HCT116 (cell line): ENCODE data around the gene B4GALT7. TPM values are rescaled to one million over a fixed set of nuclear protein-coding genes. Genes with fewer than 3 reads are reported as not detected.

Experiments
- ATAC-seq: fragments of 200-7000 bp; cut with Tn5 transposase; 2 replicates; pipeline ENCODE4 v1.9.1; 2020; ENCODE audit warnings: mild to moderate bottlenecking, moderate library complexity
- BruUV-seq: library from RNA; stranded (reverse); fragments of 400-500 nt; replicated peaks from 2 replicates; lab custom pipeline; 2021; lab: Mats Ljungman, UMichigan
- CTCF ChIA-PET: fragments of 300-600 bp; sonication (Branson Sonifier 250); formaldehyde crosslinking; loops from one replicate; lab custom pipeline; 2021; ENCODE audit warnings: antibody characterized with exemption; lab: Charles Lee
- POLR2A ChIA-PET: fragments of 300-600, 350-600 bp; sonication (Branson Sonifier 250); formaldehyde crosslinking; loops from one replicate; lab custom pipeline; 2021; ENCODE audit warnings: antibody characterized with exemption; lab: Charles Lee
- RAD21 ChIA-PET, 2 experiments: fragments of 300-600 bp; sonication (Branson Sonifier 250); formaldehyde crosslinking; loops; one replicate each; lab custom pipeline; 2023; ENCODE audit warnings: low total read pairs in 2 of 2; ENCODE audit not compliant: uncharacterized antibody in 2 of 2, unreplicated experiment in 2 of 2, low non-redundant PET in 1 of 2; lab: Charles Lee
- DNase-seq: peaks from one replicate; pipeline ENCODE4 v3.0.0-alpha.2; 2010; ENCODE audit warnings: low read depth, low spot score
- H2AFZ ChIP-seq: fragments of 200-600 bp; shearing (Covaris generic), sonication (generic); 2 replicates; pipeline ENCODE4 v1.6.1; 2017; ENCODE audit warnings: low read depth, mixed run types, mixed read lengths, antibody characterized with exemption, low read length; ENCODE audit not compliant: poor library complexity, severe bottlenecking
- H3K27ac ChIP-seq: 2 replicates; pipeline ENCODE4 v1.5.1; 2012; ENCODE audit warnings: low read depth, low read length
- H3K27me3 ChIP-seq: fragments of 200-600 bp; sonication (generic); 2 replicates; pipeline ENCODE4 v1.6.1; 2016; ENCODE audit warnings: mixed run types, low read length, mixed read lengths; ENCODE audit not compliant: insufficient read depth
- H3K36me3 ChIP-seq, 2 experiments: fragments of 200-500 bp in 1 of 2; fragments of 200-600 bp in 1 of 2; sonication (Bioruptor generic) in 1 of 2; sonication (generic) in 1 of 2; 2 replicates each; pipeline versions ENCODE4 v1.5.1 to v1.6.1; 2014 to 2016; ENCODE audit warnings: low read length in 2 of 2, inconsistent platforms in 1 of 2, mixed read lengths in 1 of 2, mixed run types in 1 of 2; ENCODE audit not compliant: insufficient read depth in 2 of 2, control insufficient read depth in 1 of 2
- H3K4me1 ChIP-seq, 2 experiments: fragments of 200-600 bp in 1 of 2; sonication (generic) in 1 of 2; 2 replicates each; pipeline versions ENCODE4 v1.5.1 to v1.6.1; 2012 to 2017; ENCODE audit warnings: low read length in 2 of 2, inconsistent platforms in 1 of 2, mild to moderate bottlenecking in 1 of 2, mixed read lengths in 1 of 2, mixed run types in 1 of 2, moderate library complexity in 1 of 2; ENCODE audit not compliant: insufficient read depth in 2 of 2, control insufficient read depth in 1 of 2
- H3K4me2 ChIP-seq: fragments of 200-600 bp; sonication (generic); 2 replicates; pipeline ENCODE4 v1.6.1; 2017; ENCODE audit warnings: mixed run types, low read length, mixed read lengths
- H3K4me3 ChIP-seq, 2 experiments: fragments of 200-600 bp in 1 of 2; sonication (generic) in 1 of 2; replicated peaks in 1 of 2; 2 replicates each; pipeline ENCODE4 v1.5.1; 2011 to 2016; ENCODE audit warnings: low read length in 2 of 2, control low read depth in 1 of 2, low read depth in 1 of 2, mild to moderate bottlenecking in 1 of 2, mixed read lengths in 1 of 2, mixed run types in 1 of 2
- H3K79me2 ChIP-seq: fragments of 200-600 bp; sonication (generic); 2 replicates; pipeline ENCODE4 v1.6.1; 2017; ENCODE audit warnings: mild to moderate bottlenecking, mixed run types, low read length, moderate library complexity, mixed read lengths; ENCODE audit not compliant: insufficient read depth
- H3K9ac ChIP-seq: fragments of 200-600 bp; sonication (generic); 2 replicates; pipeline ENCODE4 v1.6.1; 2016; ENCODE audit warnings: low read length, mixed read lengths
- H3K9me2 ChIP-seq: fragments of 200-600 bp; sonication (generic), shearing (Covaris generic); 2 replicates; pipeline ENCODE4 v1.6.1; 2017; ENCODE audit warnings: mixed run types, mild to moderate bottlenecking, moderate library complexity; ENCODE audit not compliant: insufficient read depth
- H3K9me3 ChIP-seq, 2 experiments: fragments of 200-500 bp in 1 of 2; fragments of 200-600 bp in 1 of 2; sonication (Bioruptor generic) in 1 of 2; sonication (generic) in 1 of 2; 2 replicates each; pipeline ENCODE4 v1.6.1; 2014 to 2017; ENCODE audit warnings: low read length in 2 of 2, mixed read lengths in 2 of 2, inconsistent platforms in 1 of 2, low read depth in 1 of 2, mild to moderate bottlenecking in 1 of 2, mixed run types in 1 of 2, moderate library complexity in 1 of 2; ENCODE audit not compliant: control insufficient read depth in 1 of 2, insufficient read depth in 1 of 2
- H4K20me1 ChIP-seq: fragments of 200-600 bp; sonication (generic), shearing (Covaris generic); 2 replicates; pipeline ENCODE4 v1.6.1; 2017; ENCODE audit warnings: mixed run types, mild to moderate bottlenecking, moderate library complexity; ENCODE audit not compliant: insufficient read depth
- EGR1 ChIP-seq: IDR thresholded peaks from 2 replicates; pipeline ENCODE4 v1.6.1; 2012; ENCODE audit warnings: low read depth
- POLR2A ChIP-seq: IDR thresholded peaks from 2 replicates; pipeline ENCODE4 v1.7.0; 2011; ENCODE audit warnings: borderline replicate concordance; ENCODE audit not compliant: insufficient read depth, insufficient read length; ENCODE audit errors: extremely low read depth
- POLR2AphosphoS5 ChIP-seq: IDR thresholded peaks from 2 replicates; pipeline ENCODE4 v1.6.1; 2011; ENCODE audit warnings: mild to moderate bottlenecking, low read depth, low read length, moderate library complexity
- SIN3A ChIP-seq: IDR thresholded peaks from 2 replicates; pipeline ENCODE4 v1.6.1; 2012; ENCODE audit warnings: low read depth
- SRF ChIP-seq: IDR thresholded peaks from 2 replicates; pipeline ENCODE4 v1.6.1; 2012; ENCODE audit warnings: low read depth
- TCF7L2 ChIP-seq: IDR thresholded peaks from 2 replicates; pipeline ENCODE4 v1.7.0; 2011; ENCODE audit warnings: borderline replicate concordance, inconsistent platforms; ENCODE audit not compliant: insufficient read depth, insufficient read length; ENCODE audit errors: extremely low read depth
- YY1 ChIP-seq: IDR thresholded peaks from 2 replicates; pipeline ENCODE4 v1.6.1; 2011; ENCODE audit warnings: low read length, low read depth, moderate library complexity, mild to moderate bottlenecking; ENCODE audit not compliant: insufficient replicate concordance; ENCODE audit errors: extremely low read depth
- ZFX ChIP-seq: fragments of 450-650 bp; IDR thresholded peaks from 2 replicates; pipeline ENCODE4 v1.6.1; 2017
- intact Hi-C: fragments of 100-400 bp; cut with micrococcal nuclease; formaldehyde crosslinking; loops from 2 replicates; pipeline ENCODE4 v1.10.0; 2022
- total RNA-seq: library from RNA; stranded (reverse); gene quantifications from one replicate; pipeline ENCODE4 v1.2.1, GENCODE V29; 2021; ENCODE audit not compliant: unreplicated experiment
- TF ChIP-seq, protein P1 (sequence below), 3 experiments: fragments of 200-600 bp in 1 of 3; sonication (generic) in 1 of 3; IDR thresholded peaks in 2 of 3; conservative IDR thresholded peaks in 1 of 3; 2 replicates each; pipeline ENCODE4 v1.5.1; 2012 to 2017; ENCODE audit warnings: low read depth in 2 of 3, low read length in 2 of 3, antibody characterized with exemption in 1 of 3, borderline replicate concordance in 1 of 3, control low read depth in 1 of 3, mild to moderate bottlenecking in 1 of 3, mixed read lengths in 1 of 3, mixed run types in 1 of 3, moderate library complexity in 1 of 3; ENCODE audit not compliant: insufficient read depth in 1 of 3
- TF ChIP-seq, protein P2 (sequence below): IDR thresholded peaks from 2 replicates; pipeline ENCODE4 v1.6.1; 2011; ENCODE audit warnings: mild to moderate bottlenecking, low read length, moderate library complexity; ENCODE audit not compliant: insufficient replicate concordance; ENCODE audit errors: extremely low read depth
- TF ChIP-seq, protein P3 (sequence below): IDR thresholded peaks from 2 replicates; pipeline ENCODE4 v1.6.1; 2012

Gene B4GALT7
- total RNA-seq, 1 experiment from 2014 or later, result 25.2 TPM

GRCh38 chr5:177603631-177604030, 3.7 kb downstream of the B4GALT7 start (continued):
- TF ChIP-seq, protein P1, sequence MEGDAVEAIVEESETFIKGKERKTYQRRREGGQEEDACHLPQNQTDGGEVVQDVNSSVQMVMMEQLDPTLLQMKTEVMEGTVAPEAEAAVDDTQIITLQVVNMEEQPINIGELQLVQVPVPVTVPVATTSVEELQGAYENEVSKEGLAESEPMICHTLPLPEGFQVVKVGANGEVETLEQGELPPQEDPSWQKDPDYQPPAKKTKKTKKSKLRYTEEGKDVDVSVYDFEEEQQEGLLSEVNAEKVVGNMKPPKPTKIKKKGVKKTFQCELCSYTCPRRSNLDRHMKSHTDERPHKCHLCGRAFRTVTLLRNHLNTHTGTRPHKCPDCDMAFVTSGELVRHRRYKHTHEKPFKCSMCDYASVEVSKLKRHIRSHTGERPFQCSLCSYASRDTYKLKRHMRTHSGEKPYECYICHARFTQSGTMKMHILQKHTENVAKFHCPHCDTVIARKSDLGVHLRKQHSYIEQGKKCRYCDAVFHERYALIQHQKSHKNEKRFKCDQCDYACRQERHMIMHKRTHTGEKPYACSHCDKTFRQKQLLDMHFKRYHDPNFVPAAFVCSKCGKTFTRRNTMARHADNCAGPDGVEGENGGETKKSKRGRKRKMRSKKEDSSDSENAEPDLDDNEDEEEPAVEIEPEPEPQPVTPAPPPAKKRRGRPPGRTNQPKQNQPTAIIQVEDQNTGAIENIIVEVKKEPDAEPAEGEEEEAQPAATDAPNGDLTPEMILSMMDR (IDR thresholded peaks at IDR 0.05 in 2 of 3, conservative IDR thresholded peaks at IDR 0.05 in 1 of 3; ENCODE audit: borderline replicate concordance in 1 of 3, insufficient read depth in 1 of 3, low read depth in 2 of 3, low read length in 2 of 3), result no peak
- TF ChIP-seq TCF7L2 (no peak), SIN3A (no peak), SRF (no peak), YY1 (no peak)
- TF ChIP-seq, protein P2, sequence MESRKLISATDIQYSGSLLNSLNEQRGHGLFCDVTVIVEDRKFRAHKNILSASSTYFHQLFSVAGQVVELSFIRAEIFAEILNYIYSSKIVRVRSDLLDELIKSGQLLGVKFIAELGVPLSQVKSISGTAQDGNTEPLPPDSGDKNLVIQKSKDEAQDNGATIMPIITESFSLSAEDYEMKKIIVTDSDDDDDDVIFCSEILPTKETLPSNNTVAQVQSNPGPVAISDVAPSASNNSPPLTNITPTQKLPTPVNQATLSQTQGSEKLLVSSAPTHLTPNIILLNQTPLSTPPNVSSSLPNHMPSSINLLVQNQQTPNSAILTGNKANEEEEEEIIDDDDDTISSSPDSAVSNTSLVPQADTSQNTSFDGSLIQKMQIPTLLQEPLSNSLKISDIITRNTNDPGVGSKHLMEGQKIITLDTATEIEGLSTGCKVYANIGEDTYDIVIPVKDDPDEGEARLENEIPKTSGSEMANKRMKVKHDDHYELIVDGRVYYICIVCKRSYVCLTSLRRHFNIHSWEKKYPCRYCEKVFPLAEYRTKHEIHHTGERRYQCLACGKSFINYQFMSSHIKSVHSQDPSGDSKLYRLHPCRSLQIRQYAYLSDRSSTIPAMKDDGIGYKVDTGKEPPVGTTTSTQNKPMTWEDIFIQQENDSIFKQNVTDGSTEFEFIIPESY, result no peak

GRCh38 chr5:177604116-177604521, 4.2 kb downstream of the B4GALT7 start:
- no peaks in the 10 kb centered on the region for H3K9me3 ChIP-seq
- no peaks in the 10 kb centered on the region for H3K9me2 ChIP-seq
- intact Hi-C loops, result loop anchor here (5.0 kb wide), 2 partner anchors 107 to 548 kb away; partner anchors contain the start of genes NHP2 and PDLIM7
- TF ChIP-seq EGR1 (no peak), ZFX (peak; percentile 82; the same call in 1 of the 2 replicates), POLR2A (peak; percentile 40), POLR2AphosphoS5 (peak; percentile 79)
- TF ChIP-seq, protein P2, result no peak
- TF ChIP-seq, protein P3, sequence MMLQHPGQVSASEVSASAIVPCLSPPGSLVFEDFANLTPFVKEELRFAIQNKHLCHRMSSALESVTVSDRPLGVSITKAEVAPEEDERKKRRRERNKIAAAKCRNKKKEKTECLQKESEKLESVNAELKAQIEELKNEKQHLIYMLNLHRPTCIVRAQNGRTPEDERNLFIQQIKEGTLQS, result no peak
- ChIA-PET POLR2A (interaction anchor here (1.6 kb wide), 1 partner anchor 12 kb away, joined by 6 read pairs; the partner anchor contains the start of gene TMED9), RAD21 (no interaction called here), CTCF (no interaction called here)
- peaks cover 21 to 38% of the 10 kb centered on the region in 2 experiments for H3K4me1 ChIP-seq
- DNase-seq, result peak; percentile 54
- H3K4me3 ChIP-seq, result peak overlapping the region; percentile 66 to 75
- no peaks in the 10 kb centered on the region; a peak in 1 of 4 replicates for H3K36me3 ChIP-seq
- H4K20me1 ChIP-seq, result no peaks in the 10 kb centered on the region
- no peak overlapping the region for H2AFZ ChIP-seq
- peaks cover 27% of the 10 kb centered on the region for H3K79me2 ChIP-seq
- peak overlapping the region; percentile 55 for H3K27ac ChIP-seq
- peak overlapping the region; percentile 76 for H3K9ac ChIP-seq
- no peaks in the 10 kb centered on the region for H3K27me3 ChIP-seq
- peak overlapping the region; percentile 83 for H3K4me2 ChIP-seq
- peak; percentile 65 for ATAC-seq
- no TSS peak for BruUV-seq
